MG63 (cell line): Measurements from ENCODE around the gene C13orf42. TPM values are rescaled to one million over a fixed set of nuclear protein-coding genes. Genes with fewer than 3 reads are reported as not detected.
A peak's percentile ranks its signal among the peaks of the same experiment; 100 is the strongest.
"Not testable (repeated sequence)": the region's sequence is repeated elsewhere in the genome, so short reads cannot be mapped to it uniquely, and the experiment has no call there.

Experiments
- DNase-seq: peaks from one replicate; pipeline ENCODE4 v3.0.0-alpha.2; 2020
- H3K27me3 ChIP-seq: fragments of 250-450 bp; sonication (Bioruptor Pico); 2 replicates; pipeline ENCODE4 v1.5.1; 2020; ENCODE audit warnings: mild to moderate bottlenecking, moderate library complexity
- H3K36me3 ChIP-seq: fragments of 250-450 bp; sonication (Bioruptor Pico); 2 replicates; pipeline ENCODE4 v1.5.1; 2020; ENCODE audit warnings: mild to moderate bottlenecking, moderate library complexity
- H3K4me3 ChIP-seq: fragments of 250-450 bp; sonication (Bioruptor Pico); 2 replicates; pipeline ENCODE4 v1.5.1; 2020; ENCODE audit warnings: mild to moderate bottlenecking, moderate library complexity
- H3K9me3 ChIP-seq: fragments of 250-450 bp; sonication (Bioruptor Pico); 2 replicates; pipeline ENCODE4 v1.5.1; 2020; ENCODE audit warnings: mild to moderate bottlenecking, moderate library complexity
- total RNA-seq: library from RNA; depleted of rRNA; stranded (reverse); fragments of >200 nt; shearing (Covaris generic); gene quantifications from 2 replicates; pipeline ENCODE4 v1.2.3, GENCODE V29; 2014; ENCODE audit warnings: low replicate concordance

The C13orf42 gene
- total RNA-seq, 1 experiment from 2014 or later, result not detected

GRCh38 chr13:51093574-51093973 is 17.5 kb downstream of the C13orf42 start:
- no peak for DNase-seq
- no peak overlapping the region for H3K4me3 ChIP-seq
- H3K9me3 ChIP-seq, result no peaks in the 10 kb centered on the region
- peaks cover 16% of the 10 kb centered on the region; the same call in 1 of the 2 replicates for H3K27me3 ChIP-seq
- H3K36me3 ChIP-seq, result no peaks in the 10 kb centered on the region

GRCh38 chr13:51091839-51092238 is 19.2 kb downstream of the C13orf42 start:
- Histone ChIP-seq H3K27me3 (peaks cover 12% of the 10 kb centered on the region; the same call in 1 of the 2 replicates), H3K36me3 (no peaks in the 10 kb centered on the region), H3K4me3 (no peak overlapping the region), H3K9me3 (no peaks in the 10 kb centered on the region)
- DNase-seq, result no peak

- no peaks in the 10 kb centered on the region for H3K9me3 ChIP-seq
- no peak for DNase-seq
- no peaks in the 10 kb centered on the region for H3K36me3 ChIP-seq
Observed at GRCh38 chr13:51083706-51084105, 27.4 kb downstream of the C13orf42 start.

DNA sequence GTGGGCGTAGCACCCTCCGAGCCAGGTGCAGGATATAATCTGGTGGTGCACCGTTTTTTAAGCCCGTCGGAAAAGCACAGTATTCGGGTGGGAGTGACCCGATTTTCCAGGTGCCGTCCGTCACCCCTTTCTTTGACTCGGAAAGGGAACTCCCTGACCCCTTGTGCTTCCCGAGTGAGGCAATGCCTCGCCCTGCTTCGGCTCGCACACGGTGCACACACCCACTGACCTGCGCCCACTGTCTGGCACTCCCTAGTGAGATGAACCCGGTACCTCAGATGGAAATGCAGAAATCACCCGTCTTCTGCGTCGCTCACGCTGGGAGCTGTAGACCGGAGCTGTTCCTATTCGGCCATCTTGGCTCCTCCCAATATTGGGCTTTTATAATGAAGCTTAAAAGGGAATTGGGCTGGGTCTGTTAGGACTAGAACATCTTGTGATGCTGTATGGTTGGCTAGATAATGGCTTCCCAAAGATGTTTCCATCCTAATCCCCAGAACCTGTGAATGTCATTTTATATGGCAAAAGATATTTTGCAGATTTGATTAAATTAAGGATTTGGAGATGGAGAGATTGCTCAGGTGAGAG is 30.5 kb downstream of the C13orf42 start:
- H3K9me3 ChIP-seq, H3K36me3 ChIP-seq, DNase-seq, H3K27me3 ChIP-seq, H3K4me3 ChIP-seq: not testable (repeated sequence)

More at GRCh38 chr13:51083706-51084105, 27.4 kb downstream of the C13orf42 start:
- Histone ChIP-seq H3K27me3 (no peaks in the 10 kb centered on the region; the same call in 1 of the 2 replicates), H3K4me3 (no peak overlapping the region)

- Histone ChIP-seq H3K27me3 (no peaks in the 10 kb centered on the region), H3K9me3 (no peaks in the 10 kb centered on the region), H3K36me3 (no peaks in the 10 kb centered on the region), H3K4me3 (no peak overlapping the region)
- no peak for DNase-seq
Observed at GRCh38 chr13:51071493-51071892, 39.6 kb downstream of the C13orf42 start.

- Histone ChIP-seq H3K27me3 (no peaks in the 10 kb centered on the region), H3K9me3 (no peaks in the 10 kb centered on the region), H3K36me3 (no peaks in the 10 kb centered on the region), H3K4me3 (no peak overlapping the region)
- peak; percentile 63 for DNase-seq
Observed at GRCh38 chr13:51070005-51070649, 40.9 kb downstream of the C13orf42 start.

DNA sequence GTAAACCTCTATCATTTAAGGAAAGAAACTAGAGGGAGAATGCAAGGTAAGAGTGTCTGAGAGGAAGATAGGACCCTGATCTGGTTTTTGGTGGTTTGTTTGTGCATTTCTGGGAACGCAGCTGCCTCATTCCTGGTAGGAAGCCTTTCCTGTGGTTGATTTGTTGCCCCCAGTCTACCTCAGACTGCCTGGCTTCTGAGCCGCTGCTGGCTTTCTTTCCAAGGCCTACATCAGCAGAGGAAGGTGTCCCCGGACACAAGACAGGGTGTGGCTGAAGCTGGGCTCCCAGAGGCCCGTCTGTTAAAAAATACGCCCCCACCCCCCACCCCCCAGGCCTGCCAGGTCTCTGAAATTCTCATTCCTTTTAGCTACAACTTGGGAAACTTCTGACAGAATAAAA is 42.6 kb downstream of the C13orf42 start:
- DNase-seq, result no peak
- H3K27me3 ChIP-seq, result no peaks in the 10 kb centered on the region
- no peaks in the 10 kb centered on the region for H3K9me3 ChIP-seq
- no peaks in the 10 kb centered on the region for H3K36me3 ChIP-seq
- H3K4me3 ChIP-seq, result no peak overlapping the region

DNA sequence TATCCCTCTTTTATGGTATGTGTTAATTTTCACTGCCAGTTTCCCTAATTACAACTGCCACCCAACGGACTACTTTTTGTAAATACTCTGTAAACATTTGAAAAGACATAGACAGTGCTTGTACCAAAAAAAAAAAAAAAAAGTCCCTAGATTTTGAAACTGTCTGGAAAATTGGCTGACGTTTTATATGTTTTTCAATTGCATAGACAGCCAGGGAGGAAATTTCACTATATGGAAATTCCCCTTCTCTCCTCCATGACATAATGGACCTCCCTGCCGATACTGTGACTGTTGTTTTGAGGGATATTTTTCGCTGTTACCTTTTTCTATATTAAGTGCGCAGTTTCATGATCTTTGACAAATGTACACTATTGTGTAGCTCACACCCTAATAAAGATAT is 43.4 kb downstream of the C13orf42 start:
- no peaks in the 10 kb centered on the region for H3K36me3 ChIP-seq
- H3K9me3 ChIP-seq, result no peaks in the 10 kb centered on the region
- no peak for DNase-seq
- H3K4me3 ChIP-seq, result no peak overlapping the region
- no peaks in the 10 kb centered on the region for H3K27me3 ChIP-seq

GRCh38 chr13:51067210-51067701 is 43.8 kb downstream of the C13orf42 start:
- no peaks in the 10 kb centered on the region for H3K27me3 ChIP-seq

DNA sequence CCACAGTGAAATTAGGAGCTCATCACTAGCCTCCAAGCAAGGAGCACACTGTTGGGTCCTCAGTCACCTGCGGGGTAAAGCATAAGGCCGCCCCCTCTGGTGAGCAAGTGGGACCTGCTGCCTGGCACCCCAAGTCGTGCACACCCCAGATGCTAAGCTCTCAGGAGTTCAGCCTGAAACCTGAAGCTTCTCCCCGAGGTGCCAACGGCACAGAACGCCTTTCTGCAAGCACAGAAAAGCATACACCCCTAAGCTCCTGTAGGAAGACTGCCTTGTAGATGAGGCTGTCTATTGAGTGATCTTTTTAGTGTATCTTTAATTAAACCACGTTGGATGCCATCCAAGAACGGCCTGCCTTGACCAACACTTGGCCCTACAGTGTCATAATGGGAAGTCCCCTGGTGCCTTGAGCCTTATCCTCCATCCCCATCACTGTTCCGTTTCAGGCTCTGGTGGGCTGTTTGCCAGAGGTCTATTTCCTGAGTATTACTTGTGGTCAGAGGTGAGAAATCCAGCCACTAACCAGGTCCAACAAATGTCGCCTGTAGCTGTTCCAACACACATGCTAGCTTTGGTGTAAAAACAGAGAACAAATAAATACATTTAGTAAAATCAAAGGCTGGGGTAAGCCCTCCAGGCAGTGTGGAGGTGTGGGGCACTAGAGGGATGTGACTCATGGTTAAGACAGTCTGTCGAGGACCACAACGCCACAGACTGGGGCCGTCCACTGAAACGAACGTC is 44.8 kb downstream of the C13orf42 start:
- peak; percentile 32 for DNase-seq
- H3K4me3 ChIP-seq, result no peak overlapping the region
- H3K27me3 ChIP-seq, result no peaks in the 10 kb centered on the region
- no peaks in the 10 kb centered on the region for H3K9me3 ChIP-seq
- no peaks in the 10 kb centered on the region for H3K36me3 ChIP-seq

More at GRCh38 chr13:51067210-51067701, 43.8 kb downstream of the C13orf42 start:
- no peak for DNase-seq
- H3K4me3 ChIP-seq, result no peak overlapping the region
- no peaks in the 10 kb centered on the region for H3K9me3 ChIP-seq
- H3K36me3 ChIP-seq, result no peaks in the 10 kb centered on the region

- H3K9me3 ChIP-seq, result no peaks in the 10 kb centered on the region
- H3K27me3 ChIP-seq, result no peaks in the 10 kb centered on the region
- no peak overlapping the region for H3K4me3 ChIP-seq
- no peaks in the 10 kb centered on the region for H3K36me3 ChIP-seq
- DNase-seq, result no peak
Observed at GRCh38 chr13:51065372-51066090, 45.5 kb downstream of the C13orf42 start.

DNA sequence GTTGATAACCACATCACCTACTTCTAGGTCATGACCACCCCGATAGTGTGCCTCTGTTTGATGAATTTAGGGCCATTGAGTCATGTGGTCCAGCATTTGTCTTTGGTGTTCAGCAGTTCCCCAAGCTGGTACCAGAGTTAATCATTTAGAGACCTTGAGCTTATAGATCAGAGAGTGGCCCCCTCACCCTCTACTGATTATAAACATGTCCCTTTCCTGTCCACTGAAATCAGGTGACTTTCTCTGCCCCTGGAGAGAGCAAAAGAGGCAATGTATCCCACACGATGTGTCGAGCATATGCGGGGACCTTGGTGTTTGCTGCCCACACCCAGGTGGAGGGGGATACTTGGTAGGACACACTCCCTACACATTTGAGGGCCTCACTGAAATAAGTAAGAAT is 46.3 kb downstream of the C13orf42 start:
- no peaks in the 10 kb centered on the region for H3K9me3 ChIP-seq
- H3K4me3 ChIP-seq, result no peak overlapping the region
- H3K27me3 ChIP-seq, result no peaks in the 10 kb centered on the region
- no peak for DNase-seq
- no peaks in the 10 kb centered on the region for H3K36me3 ChIP-seq

DNA sequence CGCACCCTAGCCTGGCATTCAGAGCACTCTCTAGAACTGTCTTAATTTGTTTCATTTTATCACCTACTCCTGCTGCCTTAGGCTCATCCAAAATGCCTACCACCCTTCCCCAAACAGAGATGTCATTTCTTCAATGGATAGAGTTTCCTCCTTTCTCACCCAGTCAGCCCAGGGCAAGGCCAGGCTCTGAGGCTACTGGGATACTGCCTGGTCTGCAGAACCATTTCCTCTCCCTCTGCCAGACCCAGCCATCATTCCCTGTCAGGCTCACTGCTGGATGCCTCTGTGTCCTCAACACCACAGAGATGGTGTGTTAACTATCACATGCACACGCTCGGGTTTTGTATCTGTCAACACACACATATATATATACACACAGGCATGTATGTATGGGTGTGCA is 47.2 kb downstream of the C13orf42 start:
- H3K36me3 ChIP-seq, result no peaks in the 10 kb centered on the region
- no peaks in the 10 kb centered on the region for H3K9me3 ChIP-seq
- no peaks in the 10 kb centered on the region for H3K27me3 ChIP-seq
- no peak for DNase-seq
- H3K4me3 ChIP-seq, result no peak overlapping the region

DNA sequence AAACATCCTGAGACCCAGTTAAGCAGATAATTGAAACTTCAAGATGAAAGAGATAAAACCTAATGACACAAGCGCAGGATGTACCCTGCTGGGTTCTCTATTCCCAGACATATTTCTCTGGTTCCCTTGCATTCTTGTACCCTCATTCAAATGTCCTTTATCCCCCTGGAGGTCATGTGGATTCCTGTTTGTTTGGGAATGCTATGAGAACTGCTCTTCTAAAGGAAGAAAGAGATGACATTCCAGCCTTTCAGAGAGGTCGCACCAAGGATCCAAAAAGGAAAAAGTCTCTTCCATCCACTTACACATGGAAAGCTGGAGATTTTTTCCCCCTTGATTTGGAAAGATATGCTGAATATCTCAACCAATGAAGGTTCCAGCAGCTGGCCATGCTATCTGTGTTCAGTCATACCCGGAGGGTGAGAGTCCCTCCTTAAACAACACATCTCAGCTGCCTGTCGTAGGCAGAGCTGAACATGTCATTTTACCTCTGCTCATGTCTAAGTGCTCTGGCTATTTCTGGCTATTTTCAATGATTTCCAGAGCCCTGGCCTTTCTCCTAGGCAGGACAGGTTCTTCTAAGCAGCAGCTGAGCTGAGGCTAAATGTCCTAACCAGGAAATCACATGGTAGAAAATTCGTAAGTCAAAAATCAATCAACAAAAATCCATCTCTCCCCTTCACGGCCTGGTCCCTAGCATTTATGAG is 52.5 kb downstream of the C13orf42 start:
- Histone ChIP-seq H3K9me3 (no peaks in the 10 kb centered on the region), H3K27me3 (no peaks in the 10 kb centered on the region), H3K4me3 (no peak overlapping the region), H3K36me3 (no peaks in the 10 kb centered on the region)
- DNase-seq, result no peak

GRCh38 chr13:51057906-51058305 is 53.2 kb downstream of the C13orf42 start:
- no peaks in the 10 kb centered on the region for H3K27me3 ChIP-seq
- H3K9me3 ChIP-seq, result no peaks in the 10 kb centered on the region
- no peaks in the 10 kb centered on the region for H3K36me3 ChIP-seq
- no peak for DNase-seq
- H3K4me3 ChIP-seq, result no peak overlapping the region

- no peak for DNase-seq
- no peaks in the 10 kb centered on the region for H3K9me3 ChIP-seq
- no peaks in the 10 kb centered on the region for H3K36me3 ChIP-seq
- H3K4me3 ChIP-seq, result no peak overlapping the region
- no peaks in the 10 kb centered on the region for H3K27me3 ChIP-seq
Observed at GRCh38 chr13:51057001-51057400, 54.1 kb downstream of the C13orf42 start.
